H1 (cell line): ENCODE results near the gene OR51I2. TPM values are rescaled to one million over a fixed set of nuclear protein-coding genes. Genes with fewer than 3 reads are reported as not detected.

Experiments
- CTCF ChIA-PET: fragments of 300-600 bp; sonication (Branson Sonifier 250); formaldehyde crosslinking; loops from one replicate; lab custom pipeline; 2021; ENCODE audit not compliant: partially characterized antibody; lab: Charles Lee
- POLR2A ChIA-PET: fragments of 300-600 bp; sonication (Branson Sonifier 250); formaldehyde crosslinking; loops from one replicate; lab custom pipeline; 2021; ENCODE audit warnings: inconsistent platforms; ENCODE audit not compliant: partially characterized antibody; lab: Charles Lee
- DNase-seq, 2 experiments: peaks; one replicate each; pipeline versions ENCODE4 v3.0.0 to v3.0.0-alpha.2; 2010 to 2022; ENCODE audit warnings: low spot score in 2 of 2, low read depth in 1 of 2, mixed read lengths in 1 of 2
- FAIRE-seq: peaks from 2 replicates; lab custom pipeline; 2011; peaks lifted over from hg19 to GRCh38; lab: Jason Lieb, UNC
- H2AFZ ChIP-seq: 2 replicates; pipeline ENCODE4 v1.8.1; 2012; ENCODE audit warnings: low read length, inconsistent platforms
- H2AK5ac ChIP-seq: 2 replicates; pipeline ENCODE4 v1.6.1; 2013; ENCODE audit warnings: low read depth, low read length
- H2BK120ac ChIP-seq: replicated peaks from 2 replicates; pipeline ENCODE3; 2013; ENCODE audit warnings: low read depth, low read length, inconsistent platforms
- H2BK12ac ChIP-seq: 2 replicates; pipeline ENCODE4 v1.6.1; 2013; ENCODE audit warnings: low read depth, low read length
- H2BK15ac ChIP-seq: 2 replicates; pipeline ENCODE4 v1.6.1; 2013; ENCODE audit warnings: low read length
- H2BK20ac ChIP-seq: 2 replicates; pipeline ENCODE4 v1.6.1; 2013; ENCODE audit warnings: low read length
- H2BK5ac ChIP-seq: 2 replicates; pipeline ENCODE4 v1.6.1; 2013; ENCODE audit warnings: low read depth, low read length
- H3K14ac ChIP-seq: 2 replicates; pipeline ENCODE4 v1.6.1; 2013; ENCODE audit warnings: inconsistent platforms; ENCODE audit not compliant: insufficient read length
- H3K18ac ChIP-seq: 2 replicates; pipeline ENCODE4 v1.6.1; 2013; ENCODE audit warnings: low read length; ENCODE audit errors: extremely low read depth
- H3K23ac ChIP-seq: 2 replicates; pipeline ENCODE4 v1.6.1; 2013; ENCODE audit warnings: inconsistent platforms; ENCODE audit not compliant: insufficient read length
- H3K23me2 ChIP-seq: 2 replicates; pipeline ENCODE4 v1.6.1; 2013; ENCODE audit warnings: low read depth, low read length
- H3K27ac ChIP-seq: 2 replicates; pipeline ENCODE4 v1.6.1; 2011; ENCODE audit warnings: low read depth, low read length, inconsistent platforms
- H3K27me3 ChIP-seq, 4 experiments: replicated peaks in 1 of 4; 1 replicate in 1 of 4; 2 replicates in 3 of 4; pipeline versions ENCODE4 v1.6.1 to v1.8.1; 2011 to 2013; ENCODE audit warnings: low read length in 3 of 4, mild to moderate bottlenecking in 3 of 4, inconsistent platforms in 2 of 4, mixed read lengths in 2 of 4, moderate library complexity in 1 of 4; ENCODE audit not compliant: control insufficient read depth in 3 of 4, insufficient read depth in 3 of 4; ENCODE audit errors: extremely low read depth in 1 of 4
- H3K36me3 ChIP-seq, 4 experiments: 2 replicates each; pipeline versions ENCODE4 v1.6.1 to v1.8.1; 2011 to 2013; ENCODE audit warnings: mild to moderate bottlenecking in 4 of 4, low read length in 3 of 4, moderate library complexity in 2 of 4, control low read depth in 1 of 4, inconsistent platforms in 1 of 4; ENCODE audit not compliant: insufficient read depth in 4 of 4, control insufficient read depth in 2 of 4
- H3K4ac ChIP-seq: replicated peaks from 2 replicates; pipeline ENCODE3; 2013; ENCODE audit warnings: low read length, low read depth, mixed read lengths, inconsistent platforms; ENCODE audit not compliant: insufficient read length
- H3K4me1 ChIP-seq, 4 experiments: replicated peaks in 1 of 4; 1 replicate in 1 of 4; 2 replicates in 3 of 4; pipeline versions ENCODE4 v1.6.1 to v1.8.1; 2011 to 2013; ENCODE audit warnings: low read length in 3 of 4, inconsistent platforms in 2 of 4, mixed read lengths in 1 of 4; ENCODE audit not compliant: insufficient read depth in 4 of 4, control insufficient read depth in 3 of 4
- H3K4me2 ChIP-seq, 2 experiments: 2 replicates each; pipeline versions ENCODE4 v1.6.1 to v1.8.1; 2011 to 2013; ENCODE audit warnings: low read depth in 2 of 2, low read length in 2 of 2, control low read depth in 1 of 2, inconsistent platforms in 1 of 2, mild to moderate bottlenecking in 1 of 2; ENCODE audit not compliant: insufficient read depth in 1 of 2
- H3K4me3 ChIP-seq, 4 experiments: fragments of 200-600, 300-600 bp in 1 of 4; sonication (generic), shearing (Covaris generic), sonication (Bioruptor Twin) in 1 of 4; 2 replicates each; pipeline versions ENCODE4 v1.5.1 to v1.8.1; 2011 to 2016; ENCODE audit warnings: low read length in 4 of 4, low read depth in 3 of 4, control low read depth in 2 of 4, inconsistent platforms in 2 of 4, mild to moderate bottlenecking in 2 of 4, mixed read lengths in 1 of 4, moderate library complexity in 1 of 4; ENCODE audit not compliant: insufficient read depth in 2 of 4; ENCODE audit errors: extremely low read depth in 1 of 4
- H3K56ac ChIP-seq: replicated peaks from 2 replicates; pipeline ENCODE3; 2013; ENCODE audit warnings: low read depth, mild to moderate bottlenecking, mixed read lengths, low read length, inconsistent platforms; ENCODE audit not compliant: insufficient read length
- H3K79me1 ChIP-seq: 2 replicates; pipeline ENCODE4 v1.6.1; 2013; ENCODE audit warnings: low read depth, low read length, control low read depth
- H3K79me2 ChIP-seq, 2 experiments: 2 replicates each; pipeline versions ENCODE4 v1.6.1 to v1.8.1; 2012 to 2013; ENCODE audit warnings: low read length in 2 of 2, mild to moderate bottlenecking in 2 of 2, inconsistent platforms in 1 of 2; ENCODE audit not compliant: insufficient read depth in 2 of 2, control insufficient read depth in 1 of 2
- H3K9ac ChIP-seq, 4 experiments: replicated peaks in 1 of 4; 1 replicate in 1 of 4; 2 replicates in 3 of 4; pipeline versions ENCODE4 v1.6.1 to v1.8.1; 2011 to 2013; ENCODE audit warnings: low read depth in 3 of 4, low read length in 3 of 4, control low read depth in 2 of 4, mild to moderate bottlenecking in 2 of 4, moderate library complexity in 2 of 4, inconsistent platforms in 1 of 4; ENCODE audit errors: extremely low read depth in 1 of 4
- H3K9me3 ChIP-seq, 2 experiments: 2 replicates each; pipeline versions ENCODE4 v1.6.1 to v1.8.1; 2012 to 2013; ENCODE audit warnings: mild to moderate bottlenecking in 2 of 2, moderate library complexity in 2 of 2, control low read depth in 1 of 2, inconsistent platforms in 1 of 2, low read depth in 1 of 2, low read length in 1 of 2, mixed read lengths in 1 of 2; ENCODE audit not compliant: insufficient read depth in 2 of 2
- H4K20me1 ChIP-seq, 2 experiments: replicated peaks in 1 of 2; 2 replicates each; pipeline versions ENCODE3 to v1.8.1; 2011 to 2013; ENCODE audit warnings: inconsistent platforms in 2 of 2, low read length in 2 of 2, mild to moderate bottlenecking in 1 of 2; ENCODE audit not compliant: insufficient read depth in 2 of 2, control insufficient read depth in 1 of 2
- H4K5ac ChIP-seq: 2 replicates; pipeline ENCODE4 v1.6.1; 2013; ENCODE audit warnings: low read length, low read depth, mixed read lengths, inconsistent platforms; ENCODE audit not compliant: insufficient read length
- H4K8ac ChIP-seq: 2 replicates; pipeline ENCODE4 v1.8.0; 2013; ENCODE audit warnings: mild to moderate bottlenecking, moderate library complexity, low read length, inconsistent platforms; ENCODE audit not compliant: insufficient read depth; ENCODE audit errors: extremely low read depth
- H4K91ac ChIP-seq: replicated peaks from 2 replicates; pipeline ENCODE3; 2013; ENCODE audit warnings: low read length, mixed read lengths, inconsistent platforms; ENCODE audit not compliant: insufficient read length
- JUN ChIP-seq: IDR thresholded peaks from 2 replicates; pipeline ENCODE4 v1.6.1; 2011; ENCODE audit warnings: low read depth, mild to moderate bottlenecking, improper control_type of control experiment, low read length
- SIN3A ChIP-seq, 2 experiments: IDR thresholded peaks in 1 of 2; conservative IDR thresholded peaks in 1 of 2; 2 replicates each; pipeline ENCODE4 v1.6.1; 2011 to 2012; ENCODE audit warnings: low read length in 2 of 2, improper control_type of control experiment in 1 of 2, low read depth in 1 of 2, mild to moderate bottlenecking in 1 of 2
- TAF1 ChIP-seq: IDR thresholded peaks from 2 replicates; pipeline ENCODE4 v1.6.1; 2011; ENCODE audit warnings: mild to moderate bottlenecking, low read depth, low read length
- WGBS, 2 experiments: shearing (Covaris generic) in 1 of 2; methylation state at CpG; one replicate each; pipeline versions ENCODE4 v1.1.6 to v1.1.7; 2013 to 2015; ENCODE audit warnings: low lambda C conversion rate in 2 of 2, mixed read lengths in 2 of 2, inconsistent platforms in 1 of 2, low coverage in 1 of 2, missing lambda C conversion rate in 1 of 2; ENCODE audit not compliant: insufficient replicate concordance in 2 of 2, insufficient coverage in 1 of 2, insufficient read length in 1 of 2; ENCODE audit errors: extremely low coverage in 1 of 2, missing lambda C conversion rate in 1 of 2; 5-methylcytosine and 5-hydroxymethylcytosine counted together
- polyA plus RNA-seq, 7 experiments: library from polyadenylated mRNA; depleted of rRNA in 3 of 7; stranded (reverse) in 5 of 7; unstranded in 2 of 7; fragments of >200 nt in 5 of 7; fragments of 200-250 nt in 2 of 7; gene quantifications; 1 replicate in 5 of 7; 2 replicates in 1 of 7; 4 replicates in 1 of 7; pipeline versions ENCODE4 v1.2.1 to v1.2.3, GENCODE V29; 2011 to 2013; ENCODE audit warnings: missing spikeins in 2 of 7, mixed read lengths in 2 of 7
- total RNA-seq: library from RNA; stranded (reverse); fragmentation: NEBNext Ultra II Directional; extraction: Animal tissue kit (Norgen Biotek cat#: 25700); gene quantifications from 2 replicates; pipeline ENCODE4 v1.2.1, GENCODE V29; 2021

The OR51I2 gene
- total and polyA plus RNA-seq, 2 of the 8 experiments (the other 6 are each of a cell fraction or from before 2014, with no cell fraction given) = not detected

- no peak overlapping the region for H3K23ac ChIP-seq
- H3K36me3 ChIP-seq = no peaks in the 10 kb centered on the region
- H3K14ac ChIP-seq = no peak overlapping the region
- CTCF ChIA-PET = interaction anchor here (1.1 kb wide), 1 partner anchor 9 kb away, joined by 3 read pairs; no protein-coding TSS in a partner anchor
- H3K56ac ChIP-seq = no peak overlapping the region
- H3K4me3 ChIP-seq = no peak overlapping the region
- H3K79me2 ChIP-seq = no peaks in the 10 kb centered on the region
- H2BK120ac ChIP-seq = no peak overlapping the region
- no peaks in the 10 kb centered on the region for H3K27me3 ChIP-seq
- no peak overlapping the region for H3K4me2 ChIP-seq
- no peaks in the 10 kb centered on the region for H4K20me1 ChIP-seq
- no peak overlapping the region for H2BK15ac ChIP-seq
- H3K18ac ChIP-seq = no peak overlapping the region
- H3K4me1 ChIP-seq = no peaks in the 10 kb centered on the region
- TF ChIP-seq SIN3A (conservative IDR thresholded peaks at IDR 0.05 in 1 of 2, IDR thresholded peaks at IDR 0.05 in 1 of 2; ENCODE audit: low read depth in 1 of 2, low read length in 2 of 2) = no peak
- TF ChIP-seq TAF1 = no peak
- TF ChIP-seq JUN = no peak
- DNase-seq = no peak
- no peak overlapping the region for H2BK5ac ChIP-seq
- H4K8ac ChIP-seq = no peak overlapping the region
- POLR2A ChIA-PET = no interaction called here
- H4K5ac ChIP-seq = no peak overlapping the region
- no peak overlapping the region for H2AFZ ChIP-seq
- H3K9me3 ChIP-seq = no peaks in the 10 kb centered on the region
- H3K23me2 ChIP-seq = no peaks in the 10 kb centered on the region; the same call in 1 of the 2 replicates
- 55 to 100% methylated on average over 1 to 2 of the region's 2 CpGs for WGBS, 2 experiments
- no peak overlapping the region for H3K9ac ChIP-seq
- FAIRE-seq = no peak
- H3K4ac ChIP-seq = no peak overlapping the region
- H3K27ac ChIP-seq = no peak overlapping the region
- H2AK5ac ChIP-seq = no peak overlapping the region
- no peaks in the 10 kb centered on the region for H3K79me1 ChIP-seq
- no peak overlapping the region for H2BK12ac ChIP-seq
- H2BK20ac ChIP-seq = no peak overlapping the region
- no peak overlapping the region for H4K91ac ChIP-seq
These were observed 5.2 kb upstream of the OR51I2 start for GRCh38 chr11:5443835-5444393.
